ENCODE data around the gene CORO6. TPM values are rescaled to one million over a fixed set of nuclear protein-coding genes. Genes with fewer than 3 reads are reported as not detected.
"Not testable (repeated sequence)": the region's sequence is repeated elsewhere in the genome, so short reads cannot be mapped to it uniquely, and the experiment has no call there.

The CORO6 gene
- 1 to 10 TPM; 1.7 to 2.6 TPM for total RNA-seq
- 3.2 to 4.6 reads per million in 2 donors for total RNA-seq

DNA sequence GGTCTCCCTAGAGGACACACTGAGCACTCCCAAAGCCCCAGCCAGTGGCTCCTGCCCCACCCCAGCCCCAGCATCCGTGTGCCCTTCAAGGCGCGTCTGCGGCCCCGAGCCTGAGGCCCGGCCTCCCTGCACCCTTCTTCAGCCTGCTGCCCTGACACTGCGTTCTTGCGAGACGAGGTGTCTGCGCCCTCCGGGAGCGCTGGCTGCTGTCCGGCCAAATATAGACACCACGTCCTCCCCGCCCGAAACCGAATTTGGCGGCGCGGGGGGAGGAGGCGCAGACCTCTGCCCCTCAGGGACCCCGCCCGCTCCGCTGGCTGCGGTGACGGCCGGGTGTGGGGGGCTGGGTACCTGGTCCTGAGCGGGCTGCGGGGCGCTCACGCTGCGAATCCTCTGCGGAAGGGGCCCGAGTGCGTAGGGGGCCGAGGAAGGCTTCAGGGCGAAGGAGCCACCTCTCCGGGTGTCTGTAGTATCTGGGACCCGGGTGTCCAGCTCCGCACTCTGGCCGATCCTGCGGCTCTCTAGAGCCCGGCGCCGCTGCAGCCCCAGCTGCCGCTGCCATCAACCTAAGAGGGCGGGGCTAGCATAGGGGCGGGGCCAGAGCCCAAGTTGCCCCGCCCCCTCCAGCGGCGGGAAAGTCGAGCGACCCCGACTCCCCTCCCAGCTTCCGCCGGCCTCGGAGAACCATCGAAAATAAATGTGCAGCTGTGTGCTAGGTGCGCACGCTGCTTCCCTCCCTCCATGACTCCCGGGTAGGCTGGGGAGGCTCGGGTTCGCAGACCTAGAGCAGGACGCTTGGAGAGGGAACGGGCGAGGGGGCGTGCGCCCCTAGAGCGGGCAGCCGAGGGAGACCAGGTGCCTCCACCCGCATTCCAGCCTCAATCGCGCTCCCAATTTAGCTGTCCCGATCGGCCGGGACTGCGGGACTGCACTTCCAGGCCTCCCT, at the start of gene CORO6:
TSS of gene CORO6 (minus strand) at position 576 of the 946 bp plus-strand sequence. CDS start 1,491 bp downstream, outside the sequence.
- Mint-ChIP-seq H3K36me3 (ENCODE audit: low read depth) (no peaks in the 10 kb centered on the region), H3K4me1 (peaks cover 29% of the 10 kb centered on the region), H3K27ac (peak within 1 kb of the TSS; percentile 62), H3K27me3 (no peaks in the 10 kb centered on the region), H3K4me3 (peak within 1 kb of the TSS; percentile 86)
- no peaks in the 10 kb centered on the region for H3K9me3 ChIP-seq (ENCODE audit: control insufficient read depth, low read length, poor library complexity, severe bottlenecking)
- peak; percentile 52 to 68 (median 66) for DNase-seq
- peak; percentile 66 for ATAC-seq

DNA sequence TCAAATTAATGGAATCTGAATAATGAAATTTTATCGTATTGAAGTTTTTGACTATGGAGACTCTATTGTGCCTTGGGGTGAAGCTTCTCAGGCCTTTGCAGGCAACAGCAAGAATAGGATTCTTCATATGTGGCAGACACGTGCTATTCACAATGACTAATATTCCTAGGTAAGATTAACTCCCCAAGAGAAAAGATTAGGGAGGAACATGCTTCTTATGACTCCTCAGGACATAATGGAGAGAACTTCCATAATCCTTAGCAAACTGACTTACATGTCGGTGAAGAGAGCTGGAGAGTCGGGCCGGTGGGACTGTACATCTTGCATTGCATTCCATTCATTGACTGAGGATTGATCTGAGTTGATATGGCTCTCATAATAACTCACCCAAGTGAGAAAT, 48.9 kb upstream of the CORO6 start:
- H3K27me3 Mint-ChIP-seq, result no peaks in the 10 kb centered on the region
- no peaks in the 10 kb centered on the region for H3K9me3 ChIP-seq (ENCODE audit: control insufficient read depth, low read length, poor library complexity, severe bottlenecking)
- H3K36me3 Mint-ChIP-seq (ENCODE audit: low read depth), result peaks cover 5% of the 10 kb centered on the region
- peaks cover 4% of the 10 kb centered on the region for H3K4me1 Mint-ChIP-seq
- ATAC-seq (no peak), DNase-seq (no peak)
- no peak overlapping the region for H3K27ac Mint-ChIP-seq
- no peak overlapping the region for H3K4me3 Mint-ChIP-seq

DNA sequence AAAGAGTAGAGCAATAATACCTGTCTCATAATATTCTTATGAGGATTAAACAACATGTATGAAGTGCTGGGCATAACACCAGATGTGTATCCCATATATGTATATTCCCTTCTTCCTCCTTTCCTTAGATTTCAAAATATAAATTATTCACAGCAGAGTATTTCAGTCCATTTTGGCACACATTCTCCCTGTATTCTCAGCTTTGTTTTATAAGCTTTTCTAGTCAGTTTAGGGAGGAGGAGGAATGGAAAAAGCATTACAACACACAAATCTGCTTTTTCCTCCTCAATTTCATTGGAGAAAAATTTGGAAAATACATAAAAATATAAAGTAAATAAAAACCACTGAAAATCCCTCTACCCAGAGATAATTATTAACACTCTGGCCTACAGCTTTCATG, 46.6 kb upstream of the CORO6 start:
- Mint-ChIP-seq H3K27ac (no peak overlapping the region), H3K27me3 (no peaks in the 10 kb centered on the region), H3K4me3 (no peak overlapping the region), H3K4me1 (no peaks in the 10 kb centered on the region), H3K36me3 (ENCODE audit: low read depth) (peaks cover 5% of the 10 kb centered on the region)
- no peak for DNase-seq
- no peak for ATAC-seq
- no peaks in the 10 kb centered on the region for H3K9me3 ChIP-seq (ENCODE audit: control insufficient read depth, low read length, poor library complexity, severe bottlenecking)

DNA sequence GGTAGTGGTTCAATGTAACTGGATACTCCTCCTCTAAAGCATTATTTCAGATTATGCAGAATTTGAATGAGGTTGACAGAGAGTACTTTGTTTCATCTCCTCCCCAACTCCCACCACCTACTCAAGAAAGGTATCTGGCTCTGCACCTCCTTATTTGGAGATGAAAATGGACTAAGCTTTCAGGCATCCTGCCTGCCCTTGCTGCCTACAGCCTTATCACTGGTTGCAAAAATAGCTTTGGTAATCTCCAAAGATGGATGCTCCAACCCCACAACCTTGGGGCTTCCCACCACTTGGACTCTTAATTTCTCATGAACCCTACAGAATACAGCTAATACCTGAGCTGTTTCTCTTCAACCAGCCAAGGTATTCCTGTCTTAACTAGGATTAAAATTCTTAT, 45.3 kb upstream of the CORO6 start:
- H3K27me3 Mint-ChIP-seq, result no peaks in the 10 kb centered on the region
- peaks cover 5% of the 10 kb centered on the region for H3K36me3 Mint-ChIP-seq (ENCODE audit: low read depth)
- peak overlapping the region; percentile 54 for H3K27ac Mint-ChIP-seq
- no peaks in the 10 kb centered on the region for H3K4me1 Mint-ChIP-seq
- ATAC-seq (no peak), DNase-seq (no peak)
- no peak overlapping the region for H3K4me3 Mint-ChIP-seq
- no peaks in the 10 kb centered on the region for H3K9me3 ChIP-seq (ENCODE audit: control insufficient read depth, low read length, poor library complexity, severe bottlenecking)

DNA sequence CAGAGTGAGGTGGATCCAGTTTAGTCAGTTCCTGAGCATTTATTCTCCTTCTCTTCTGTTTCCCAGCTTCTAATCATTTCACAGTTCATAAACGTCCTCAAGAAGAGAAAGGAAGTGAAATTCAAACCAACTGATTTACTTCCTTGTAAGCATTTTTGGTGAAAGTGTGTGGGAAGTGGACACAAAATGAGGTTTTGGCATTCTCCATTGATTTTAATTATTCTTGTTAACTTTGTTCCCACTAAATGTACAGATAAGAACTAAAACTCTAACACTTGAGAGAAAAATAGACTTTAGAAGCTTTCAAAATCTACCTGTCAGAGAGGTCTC, 42.7 kb upstream of the CORO6 start:
- no peak overlapping the region for H3K4me3 Mint-ChIP-seq
- no peak overlapping the region for H3K27ac Mint-ChIP-seq
- H3K36me3 Mint-ChIP-seq (ENCODE audit: low read depth), result peaks cover 7% of the 10 kb centered on the region
- H3K4me1 Mint-ChIP-seq, result peaks cover 3% of the 10 kb centered on the region
- no peaks in the 10 kb centered on the region for H3K27me3 Mint-ChIP-seq
- ATAC-seq, result no peak
- DNase-seq, result no peak
- no peaks in the 10 kb centered on the region for H3K9me3 ChIP-seq (ENCODE audit: control insufficient read depth, low read length, poor library complexity, severe bottlenecking)

- H3K9me3 ChIP-seq (ENCODE audit: control insufficient read depth, low read length, poor library complexity, severe bottlenecking), result no peaks in the 10 kb centered on the region
- no peaks in the 10 kb centered on the region for H3K27me3 Mint-ChIP-seq
- no peak for DNase-seq
- no peak overlapping the region for H3K4me3 Mint-ChIP-seq
- ATAC-seq, result no peak
- H3K36me3 Mint-ChIP-seq (ENCODE audit: low read depth), result peaks cover 7% of the 10 kb centered on the region
- H3K27ac Mint-ChIP-seq, result no peak overlapping the region
- H3K4me1 Mint-ChIP-seq, result peaks cover 3% of the 10 kb centered on the region
These were observed 42.2 kb upstream of the CORO6 start for GRCh38 chr17:29664743-29665480.

- Mint-ChIP-seq H3K27ac (no peak overlapping the region), H3K27me3 (no peaks in the 10 kb centered on the region), H3K4me3 (no peak overlapping the region), H3K36me3 (ENCODE audit: low read depth) (peaks cover 7% of the 10 kb centered on the region), H3K4me1 (peaks cover 3% of the 10 kb centered on the region)
- no peaks in the 10 kb centered on the region for H3K9me3 ChIP-seq (ENCODE audit: control insufficient read depth, low read length, poor library complexity, severe bottlenecking)
- DNase-seq (no peak), ATAC-seq (no peak)
These were observed 40.4 kb upstream of the CORO6 start for GRCh38 chr17:29663155-29663554.

- no peaks in the 10 kb centered on the region for H3K9me3 ChIP-seq (ENCODE audit: control insufficient read depth, low read length, poor library complexity, severe bottlenecking)
- no peak for ATAC-seq
- peaks cover 5% of the 10 kb centered on the region for H3K4me1 Mint-ChIP-seq
- no peak for DNase-seq
- H3K4me3 Mint-ChIP-seq, result no peak overlapping the region
- H3K27ac Mint-ChIP-seq, result no peak overlapping the region
- no peaks in the 10 kb centered on the region for H3K27me3 Mint-ChIP-seq
- H3K36me3 Mint-ChIP-seq (ENCODE audit: low read depth), result peaks cover 8% of the 10 kb centered on the region
These were observed 38.5 kb upstream of the CORO6 start for GRCh38 chr17:29661213-29661612.

DNA sequence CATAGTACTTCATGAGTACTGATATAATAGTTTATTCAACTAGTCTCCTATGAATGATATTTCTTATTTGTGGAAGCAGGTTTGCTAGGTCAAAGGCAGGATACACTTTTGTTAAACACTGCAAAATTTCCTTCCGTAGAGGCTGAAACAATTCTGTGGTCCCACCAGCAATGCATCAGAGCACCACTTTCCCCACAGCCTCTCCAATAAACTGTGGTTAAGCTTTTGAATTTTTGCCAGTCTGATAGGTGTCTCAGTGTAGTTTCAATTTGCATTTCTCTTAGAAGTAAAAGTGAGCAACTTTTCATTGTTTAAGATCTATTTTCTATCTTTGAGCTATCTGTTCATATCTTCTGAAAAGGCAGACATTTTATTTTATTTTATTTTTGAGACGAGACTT, 36.4 kb upstream of the CORO6 start:
- Mint-ChIP-seq H3K4me3 (no peak overlapping the region), H3K27me3 (no peaks in the 10 kb centered on the region), H3K36me3 (ENCODE audit: low read depth) (peaks cover 8% of the 10 kb centered on the region), H3K27ac (peak overlapping the region; percentile 66), H3K4me1 (peaks cover 5% of the 10 kb centered on the region)
- ATAC-seq (peak; percentile 39), DNase-seq (no peak)
- no peaks in the 10 kb centered on the region for H3K9me3 ChIP-seq (ENCODE audit: control insufficient read depth, low read length, poor library complexity, severe bottlenecking)

- Mint-ChIP-seq H3K36me3 (ENCODE audit: low read depth) (peaks cover 3% of the 10 kb centered on the region), H3K27me3 (no peaks in the 10 kb centered on the region), H3K27ac (peak overlapping the region; percentile 45), H3K4me1 (peaks cover 2% of the 10 kb centered on the region), H3K4me3 (no peak overlapping the region)
- H3K9me3 ChIP-seq (ENCODE audit: control insufficient read depth, low read length, poor library complexity, severe bottlenecking), result no peaks in the 10 kb centered on the region
- no peak for DNase-seq
- ATAC-seq, result no peak
These were observed 32.6 kb upstream of the CORO6 start for GRCh38 chr17:29655323-29655722.

GRCh38 chr17:29653995-29654714, 31.4 kb upstream of the CORO6 start:
- ATAC-seq, result no peak
- no peaks in the 10 kb centered on the region for H3K9me3 ChIP-seq (ENCODE audit: control insufficient read depth, low read length, poor library complexity, severe bottlenecking)
- no peak overlapping the region for H3K4me3 Mint-ChIP-seq
- H3K4me1 Mint-ChIP-seq, result peaks cover 2% of the 10 kb centered on the region
- peaks cover 3% of the 10 kb centered on the region for H3K36me3 Mint-ChIP-seq (ENCODE audit: low read depth)
- no peak overlapping the region for H3K27ac Mint-ChIP-seq
- H3K27me3 Mint-ChIP-seq, result no peaks in the 10 kb centered on the region
- DNase-seq, result no peak

- Mint-ChIP-seq H3K4me3 (no peak overlapping the region), H3K36me3 (ENCODE audit: low read depth) (peaks cover 3% of the 10 kb centered on the region), H3K4me1 (peaks cover 2% of the 10 kb centered on the region), H3K27me3 (no peaks in the 10 kb centered on the region), H3K27ac (peak overlapping the region; percentile 56)
- no peaks in the 10 kb centered on the region for H3K9me3 ChIP-seq (ENCODE audit: control insufficient read depth, low read length, poor library complexity, severe bottlenecking)
- DNase-seq (no peak), ATAC-seq (no peak)
These were observed 30.3 kb upstream of the CORO6 start for GRCh38 chr17:29652976-29653375.

DNA sequence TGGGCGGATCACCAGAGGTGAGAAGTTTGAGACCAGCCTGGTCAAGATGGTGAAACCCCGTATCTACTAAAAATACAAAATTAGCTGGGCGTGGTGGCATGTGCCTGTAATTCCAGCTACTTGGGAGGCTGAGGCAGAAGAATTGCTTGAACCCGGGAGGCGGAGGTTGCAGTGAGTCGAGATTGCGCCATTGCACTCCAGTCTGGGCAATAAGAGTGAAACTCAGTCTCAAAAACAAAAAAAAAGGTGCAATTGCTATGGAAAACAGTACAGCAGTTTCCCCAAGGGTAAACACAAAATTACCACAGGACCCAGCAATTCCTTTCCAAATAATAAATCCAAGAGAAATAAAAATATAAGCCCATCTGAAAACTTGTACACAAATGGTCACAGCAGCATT, 29.2 kb upstream of the CORO6 start:
- not testable (repeated sequence) for H3K27ac Mint-ChIP-seq; ATAC-seq; H3K36me3 Mint-ChIP-seq (ENCODE audit: low read depth); H3K4me3 Mint-ChIP-seq; H3K9me3 ChIP-seq (ENCODE audit: control insufficient read depth, low read length, poor library complexity, severe bottlenecking); H3K4me1 Mint-ChIP-seq; H3K27me3 Mint-ChIP-seq; DNase-seq
